ENCODE results near the gene BAK1.

BAK1 gene

GRCh38 chr6:33591424-33592032 lies 11.5 kb upstream of the BAK1 start:
- no peak for DNase-seq (ENCODE audit: low read depth)
- TF ChIP-seq, protein P1, sequence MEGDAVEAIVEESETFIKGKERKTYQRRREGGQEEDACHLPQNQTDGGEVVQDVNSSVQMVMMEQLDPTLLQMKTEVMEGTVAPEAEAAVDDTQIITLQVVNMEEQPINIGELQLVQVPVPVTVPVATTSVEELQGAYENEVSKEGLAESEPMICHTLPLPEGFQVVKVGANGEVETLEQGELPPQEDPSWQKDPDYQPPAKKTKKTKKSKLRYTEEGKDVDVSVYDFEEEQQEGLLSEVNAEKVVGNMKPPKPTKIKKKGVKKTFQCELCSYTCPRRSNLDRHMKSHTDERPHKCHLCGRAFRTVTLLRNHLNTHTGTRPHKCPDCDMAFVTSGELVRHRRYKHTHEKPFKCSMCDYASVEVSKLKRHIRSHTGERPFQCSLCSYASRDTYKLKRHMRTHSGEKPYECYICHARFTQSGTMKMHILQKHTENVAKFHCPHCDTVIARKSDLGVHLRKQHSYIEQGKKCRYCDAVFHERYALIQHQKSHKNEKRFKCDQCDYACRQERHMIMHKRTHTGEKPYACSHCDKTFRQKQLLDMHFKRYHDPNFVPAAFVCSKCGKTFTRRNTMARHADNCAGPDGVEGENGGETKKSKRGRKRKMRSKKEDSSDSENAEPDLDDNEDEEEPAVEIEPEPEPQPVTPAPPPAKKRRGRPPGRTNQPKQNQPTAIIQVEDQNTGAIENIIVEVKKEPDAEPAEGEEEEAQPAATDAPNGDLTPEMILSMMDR (IDR thresholded peaks at IDR 0.05; ENCODE audit: insufficient read depth, low read depth, low read length, missing control alignments) = no peak
- no peak overlapping the region for H3K4me3 ChIP-seq (ENCODE audit: low read length)

GRCh38 chr6:33590531-33591198 lies 10.6 kb upstream of the BAK1 start:
- TF ChIP-seq, protein P1 (IDR thresholded peaks at IDR 0.05; ENCODE audit: insufficient read depth, low read depth, low read length, missing control alignments) = no peak
- no peak for DNase-seq (ENCODE audit: low read depth)
- H3K4me3 ChIP-seq (ENCODE audit: low read length) = no peak overlapping the region

DNA sequence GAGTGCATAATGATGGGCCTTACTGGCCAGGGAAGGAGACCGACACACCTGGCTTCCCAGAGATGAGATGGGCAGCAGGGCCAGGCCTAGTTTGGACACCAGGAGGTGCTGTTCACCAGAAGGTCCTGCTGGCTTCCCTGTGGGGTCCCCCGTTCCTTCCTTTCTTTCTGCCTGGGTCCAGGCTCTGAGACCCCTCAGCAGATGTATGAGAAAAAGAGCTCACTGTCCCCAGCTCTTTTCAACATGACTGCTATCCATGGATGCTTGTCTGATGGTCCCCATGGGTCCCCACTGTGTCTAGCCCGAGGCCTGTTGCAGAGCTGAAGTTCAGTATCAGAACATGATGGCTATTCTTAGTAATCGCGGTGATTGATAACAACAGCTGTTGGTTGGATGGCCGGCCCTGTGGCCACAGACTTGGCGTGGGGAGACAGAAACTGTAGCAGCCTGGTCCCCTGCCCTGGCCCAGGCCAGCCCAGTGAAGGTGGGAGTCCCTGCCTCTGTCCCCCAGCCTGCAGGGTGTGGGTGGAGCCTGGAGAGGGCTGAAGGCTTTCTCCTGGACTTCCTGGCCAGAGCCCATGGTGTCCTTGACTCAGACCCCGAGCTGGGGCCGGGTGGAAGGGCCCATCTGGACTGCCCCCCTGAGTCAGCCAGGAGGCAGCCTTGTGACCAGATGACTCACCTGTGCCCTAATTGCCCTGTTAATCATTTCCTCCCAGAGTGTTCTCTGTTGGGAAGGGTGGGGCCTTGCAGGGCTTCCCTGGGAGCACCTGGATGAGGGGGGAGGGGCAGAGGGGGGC lies 9.9 kb upstream of the BAK1 start:
- no peak overlapping the region for H3K4me3 ChIP-seq (ENCODE audit: low read length)
- TF ChIP-seq, protein P1 (IDR thresholded peaks at IDR 0.05; ENCODE audit: insufficient read depth, low read depth, low read length, missing control alignments) = peak; percentile 92
- peak; percentile 93 for DNase-seq (ENCODE audit: low read depth)

- no peak overlapping the region for H3K4me3 ChIP-seq (ENCODE audit: low read length)
- DNase-seq (ENCODE audit: low read depth) = no peak
- TF ChIP-seq, protein P1 (IDR thresholded peaks at IDR 0.05; ENCODE audit: insufficient read depth, low read depth, low read length, missing control alignments) = no peak
These were observed 9.3 kb upstream of the BAK1 start for GRCh38 chr6:33589392-33589730.

DNA sequence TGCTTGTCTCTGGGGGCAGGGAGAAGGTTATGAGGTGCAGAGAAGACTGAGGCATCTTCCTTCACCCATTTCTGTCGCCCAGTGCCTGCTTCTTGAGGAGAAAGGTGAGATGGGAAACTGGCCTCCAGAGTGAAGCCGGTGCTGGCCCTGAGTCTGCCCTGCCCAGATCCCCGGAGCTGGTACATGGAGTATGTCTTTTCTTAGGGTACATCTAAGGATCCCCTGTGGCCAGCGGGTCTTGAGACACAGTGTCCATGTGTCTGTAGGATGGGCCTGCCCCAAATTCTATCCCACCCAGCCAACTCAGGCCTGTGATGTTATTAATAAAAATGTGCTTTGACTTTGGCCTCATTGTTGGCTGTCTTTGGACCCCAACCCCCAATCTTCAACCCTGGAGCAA lies 8.8 kb upstream of the BAK1 start:
- TF ChIP-seq, protein P1 (IDR thresholded peaks at IDR 0.05; ENCODE audit: insufficient read depth, low read depth, low read length, missing control alignments) = no peak
- DNase-seq (ENCODE audit: low read depth) = no peak
- H3K4me3 ChIP-seq (ENCODE audit: low read length) = no peak overlapping the region

- no peak for DNase-seq (ENCODE audit: low read depth)
These were observed 7.5 kb upstream of the BAK1 start for GRCh38 chr6:33587529-33587928.

More at GRCh38 chr6:33587529-33587928, 7.5 kb upstream of the BAK1 start:
- TF ChIP-seq, protein P1 (IDR thresholded peaks at IDR 0.05; ENCODE audit: insufficient read depth, low read depth, low read length, missing control alignments) = no peak
- no peak overlapping the region for H3K4me3 ChIP-seq (ENCODE audit: low read length)
